Pancreas (tissue), 10 donors: ENCODE results near the gene LEKR1. TPM values are rescaled to one million over a fixed set of nuclear protein-coding genes. Genes with fewer than 3 reads are reported as not detected.

Experiments
- ATAC-seq, 4 donors: fragments of 200-7000 bp; cut with Tn5 transposase; one replicate each; pipeline versions ENCODE4 v1.8.0 to v1.9.1; 2020; ENCODE audit warnings: mild to moderate bottlenecking in 4 of 4, moderate library complexity in 4 of 4
- DNase-seq, 6 donors: peaks; one replicate each; pipeline ENCODE4 v3.0.0-alpha.2; 2020
- FAIRE-seq: peaks from 2 replicates; lab custom pipeline; 2012; peaks lifted over from hg19 to GRCh38; lab: Jason Lieb, UNC
- H3K27ac ChIP-seq, 4 donors: fragments of 200-600 bp; sonication (generic); 1 replicate in 3 of 4; 2 replicates in 1 of 4; pipeline versions ENCODE4 v1.5.0 to v1.8.0; 2020
- H3K27me3 ChIP-seq, 4 donors: fragments of 200-600 bp; one replicate each; pipeline ENCODE4 v1.8.0; 2021
- H3K36me3 ChIP-seq, 3 donors: fragments of 200-600 bp; sonication (generic) in 1 of 3; one replicate each; pipeline versions ENCODE4 v1.5.0 to v1.8.0; 2020 to 2021
- H3K4me1 ChIP-seq, 3 donors: fragments of 200-600 bp; one replicate each; pipeline ENCODE4 v1.8.0; 2021
- H3K4me3 ChIP-seq, 4 donors: fragments of 200-600 bp; sonication (generic) in 2 of 4; one replicate each; pipeline versions ENCODE4 v1.5.0 to v1.8.0; 2020 to 2021
- H3K9me3 ChIP-seq, 4 donors: fragments of 200-600 bp; one replicate each; pipeline ENCODE4 v1.8.0; 2021
- CTCF ChIP-seq, 4 donors: fragments of 200-600 bp; sonication (generic) in 3 of 4; IDR thresholded peaks; one replicate each; pipeline versions ENCODE4 v1.5.0 to v1.8.0; 2021; ENCODE audit warnings: antibody characterized with exemption in 4 of 4
- WGBS, 2 donors: extraction: QIAGEN DNeasy Blood & Tissue Kit; methylation state at CpG; one replicate each; pipeline ENCODE4 v1.1.7; 2013; 5-methylcytosine and 5-hydroxymethylcytosine counted together
- intact Hi-C, 3 donors: fragments of 100-400 bp; cut with DNase I; formaldehyde crosslinking; loops; one replicate each; pipeline versions ENCODE4 v1.11.1 to v1.14.2; 2022
- polyA plus RNA-seq, 2 donors: library from polyadenylated mRNA; stranded (reverse); fragments of 200-250 nt; gene quantifications; one replicate each; pipeline ENCODE4 v1.2.3, GENCODE V29; 2013
- total RNA-seq, 6 donors: library from RNA; stranded (reverse); fragmentation: NEBNext Ultra II Directional in 4 of 6; extraction: Animal tissue kit (Norgen Biotek cat#: 25700) in 4 of 6; gene quantifications; one replicate each; pipeline versions ENCODE4 v1.2.1 to v1.2.4, GENCODE V29; 2021 to 2023
- donor health status: healthy with polysubstance abuse.
- donor health status: DM: no; HTN: no; CAD: no; lungs with moderate emphysema.
- donor health status: DM: no; HTN: no; CAD: no.
- donor health status: control.
- donor health status: control.
- donor health status: Bipolar disorder and iron deficiency.
- donor health status: DM: yes; HTN: yes; CAD: no.
- donor health status: DM: no; HTN: no; CAD: no.
- donor health status: DM: no; HTN: no; CAD: no.
- donor health status: DM: yes; HTN: yes; CAD: no.

LEKR1 gene
- total and polyA plus RNA-seq, 8 donors = 0.88 to 2.8 (median 2.0) TPM

GRCh38 chr3:156836701-156837100 lies 10.5 kb downstream of the LEKR1 start:
- Histone ChIP-seq H3K4me1 (peaks cover 0 to 8% (median 0%) of the 10 kb centered on the region in 3 donors), H3K27ac (no peak overlapping the region), H3K4me3 (no peak overlapping the region), H3K9me3 (no peaks in the 10 kb centered on the region), H3K27me3 (no peaks in the 10 kb centered on the region), H3K36me3 (no peaks in the 10 kb centered on the region)
- FAIRE-seq (no peak), ATAC-seq (no peak), DNase-seq (no peak)
- TF ChIP-seq CTCF (IDR thresholded peaks at IDR 0.05) = no peak
- intact Hi-C loops = no loop called here

- no peaks in the 10 kb centered on the region for H3K27me3 ChIP-seq
- WGBS, 2 donors = 71 to 72% methylated on average over 5 of the region's 5 CpGs
- DNase-seq (no peak), FAIRE-seq (no peak), ATAC-seq (no peak)
- TF ChIP-seq CTCF (IDR thresholded peaks at IDR 0.05) = no peak
- intact Hi-C loops = no loop called here
- peaks cover 0 to 8% (median 0%) of the 10 kb centered on the region in 3 donors for H3K4me1 ChIP-seq
- no peaks in the 10 kb centered on the region for H3K9me3 ChIP-seq
- H3K4me3 ChIP-seq = no peak overlapping the region
- no peaks in the 10 kb centered on the region for H3K36me3 ChIP-seq
- H3K27ac ChIP-seq = no peak overlapping the region
These were observed 11.0 kb downstream of the LEKR1 start for GRCh38 chr3:156837115-156837514.

- no peak overlapping the region for H3K4me3 ChIP-seq
- DNase-seq (no peak), ATAC-seq (no peak), FAIRE-seq (no peak)
- H3K27me3 ChIP-seq = no peaks in the 10 kb centered on the region
- no peaks in the 10 kb centered on the region for H3K9me3 ChIP-seq
- no peak for TF ChIP-seq CTCF (IDR thresholded peaks at IDR 0.05)
- 95 to 96% methylated on average over 3 of the region's 3 CpGs for WGBS, 2 donors
- no peaks in the 10 kb centered on the region for H3K36me3 ChIP-seq
- H3K27ac ChIP-seq = no peak overlapping the region
- peaks cover 0 to 5% (median 0%) of the 10 kb centered on the region in 3 donors for H3K4me1 ChIP-seq
- intact Hi-C loops = no loop called here
These were observed 11.9 kb downstream of the LEKR1 start for GRCh38 chr3:156838035-156838434.

GRCh38 chr3:156840826-156841689 lies 14.9 kb downstream of the LEKR1 start:
- Histone ChIP-seq H3K4me1 (peaks cover 0 to 5% (median 0%) of the 10 kb centered on the region in 3 donors), H3K27ac (no peak overlapping the region), H3K36me3 (no peaks in the 10 kb centered on the region), H3K9me3 (no peaks in the 10 kb centered on the region), H3K27me3 (no peaks in the 10 kb centered on the region), H3K4me3 (no peak overlapping the region)
- no peak for ATAC-seq
- 68 to 73% methylated on average over 3 of the region's 3 CpGs for WGBS, 2 donors
- intact Hi-C loops = no loop called here
- no peak for TF ChIP-seq CTCF (IDR thresholded peaks at IDR 0.05)
- FAIRE-seq = no peak
- no peak for DNase-seq
